Measurements from ENCODE around the gene HNRNPA2B1.

HNRNPA2B1 gene

GRCh38 chr7:26203016-26203415 lies 2.5 kb upstream of the HNRNPA2B1 start:
- POLR2A ChIA-PET (ENCODE audit: low non-redundant PET), result no interaction called here
- TF ChIP-seq CTCF (conservative IDR thresholded peaks at IDR 0.05; ENCODE audit: low read depth), result no peak
- no peak for DNase-seq (ENCODE audit: low spot score)
- CTCF ChIA-PET, result no interaction called here
- H3K27ac ChIP-seq, result no peak overlapping the region

- ChIA-PET POLR2A (ENCODE audit: low non-redundant PET) (no interaction called here), CTCF (interaction anchor here (0.5 kb wide), 1 partner anchor 1428 kb away, joined by 6 read pairs; no protein-coding TSS in a partner anchor)
- no peak for TF ChIP-seq CTCF (conservative IDR thresholded peaks at IDR 0.05; ENCODE audit: low read depth)
- DNase-seq (ENCODE audit: low spot score), result no peak
- H3K27ac ChIP-seq, result peak overlapping the region; percentile 100
Measured at GRCh38 chr7:26202019-26202990, 1.8 kb upstream of the HNRNPA2B1 start.

- TF ChIP-seq CTCF (conservative IDR thresholded peaks at IDR 0.05; ENCODE audit: low read depth), result no peak
- ChIA-PET POLR2A (ENCODE audit: low non-redundant PET) (no interaction called here), CTCF (interaction anchor here (0.5 kb wide), 1 partner anchor 1429 kb away, joined by 6 read pairs; no protein-coding TSS in a partner anchor)
- peak within 1 kb of the TSS; percentile 100 for H3K27ac ChIP-seq
- peak; percentile 90 for DNase-seq (ENCODE audit: low spot score)
Measured at GRCh38 chr7:26201247-26202018, 887 bp upstream of the HNRNPA2B1 start, which contains the start of gene CBX3. Gene CBX3, plus strand, starts transcription at chr7:26201745. Its CDS starts 1,254 bp downstream, at chr7:26202999.

GRCh38 chr7:26200038-26200443 lies 505 bp downstream of the HNRNPA2B1 start:
- no peak for TF ChIP-seq CTCF (conservative IDR thresholded peaks at IDR 0.05; ENCODE audit: low read depth)
- ChIA-PET POLR2A (ENCODE audit: low non-redundant PET) (interaction anchor here (0.6 to 1.2 kb wide), 5 partner anchors 14 to 530 kb away, joined by 3 to 4 read pairs (median 3); no protein-coding TSS in a partner anchor), CTCF (interaction anchor here (0.8 kb wide), 1 partner anchor 165 kb away, joined by 3 read pairs; no protein-coding TSS in a partner anchor)
- DNase-seq (ENCODE audit: low spot score), result peak; percentile 45
- peak overlapping the region; percentile 100 for H3K27ac ChIP-seq

- DNase-seq (ENCODE audit: low spot score), result no peak
- TF ChIP-seq CTCF (conservative IDR thresholded peaks at IDR 0.05; ENCODE audit: low read depth), result no peak
- POLR2A ChIA-PET (ENCODE audit: low non-redundant PET), result interaction anchor here (0.6 to 1.2 kb wide), 4 partner anchors 43 to 530 kb away, joined by 3 to 4 read pairs (median 3); no protein-coding TSS in a partner anchor
- CTCF ChIA-PET, result interaction anchor here (0.6 to 1.8 kb wide), 4 partner anchors 16 to 166 kb away, joined by 3 to 9 read pairs (median 4); no protein-coding TSS in a partner anchor
- peak overlapping the region; percentile 100 for H3K27ac ChIP-seq
Measured at GRCh38 chr7:26199301-26200037, 1.1 kb downstream of the HNRNPA2B1 start.
